Gastrocnemius medialis (tissue), 4 donors: ENCODE results near the gene CLVS2. TPM values are rescaled to one million over a fixed set of nuclear protein-coding genes. Genes with fewer than 3 reads are reported as not detected.

ENCODE experiments used
- ATAC-seq, 2 donors: fragments of 150-250 bp; one replicate each; pipeline ENCODE4 v1.9.1; 2016
- DNase-seq, 2 donors: peaks; one replicate each; pipeline ENCODE4 v3.0.0-alpha.2; 2019
- H3K27ac ChIP-seq, 4 donors: fragments of 200-600 bp; sonication (generic); 1 replicate in 1 of 4; 2 replicates in 3 of 4; pipeline ENCODE4 v1.5.1; 2016 to 2018; ENCODE audit warnings: mild to moderate bottlenecking in 2 of 4, moderate library complexity in 1 of 4
- H3K27me3 ChIP-seq, 3 donors: fragments of 200-600 bp; sonication (generic) in 2 of 3; 1 replicate in 1 of 3; 2 replicates in 2 of 3; pipeline versions ENCODE4 v1.5.1 to v1.6.0; 2016 to 2019; ENCODE audit warnings: mild to moderate bottlenecking in 1 of 3, moderate library complexity in 1 of 3
- H3K36me3 ChIP-seq, 2 donors: fragments of 200-600 bp; sonication (generic) in 1 of 2; one replicate each; pipeline ENCODE4 v1.5.1; 2017 to 2018
- H3K4me1 ChIP-seq, 2 donors: fragments of 200-600 bp; sonication (generic) in 1 of 2; one replicate each; pipeline ENCODE4 v1.5.1; 2016 to 2017; ENCODE audit warnings: mild to moderate bottlenecking in 2 of 2
- H3K4me3 ChIP-seq, 4 donors: fragments of 200-600 bp; sonication (generic) in 3 of 4; 1 replicate in 1 of 4; 2 replicates in 3 of 4; pipeline ENCODE4 v1.5.1; 2016 to 2019; ENCODE audit warnings: mild to moderate bottlenecking in 2 of 4
- H3K9me3 ChIP-seq, 3 donors: fragments of 200-600 bp; sonication (generic) in 2 of 3; 1 replicate in 1 of 3; 2 replicates in 2 of 3; pipeline ENCODE4 v1.5.1; 2016 to 2019
- CTCF ChIP-seq, 5 experiments: fragments of 450-650 bp in 3 of 5; fragments of 200-600 bp in 2 of 5; sonication (generic) in 2 of 5; IDR thresholded peaks in 4 of 5; conservative IDR thresholded peaks in 1 of 5; 1 replicate in 4 of 5; 2 replicates in 1 of 5; pipeline ENCODE4 v1.5.1; 2016 to 2019; ENCODE audit warnings: antibody characterized with exemption in 5 of 5, mild to moderate bottlenecking in 3 of 5, moderate library complexity in 3 of 5
- POLR2A ChIP-seq, 2 donors: fragments of 450-650 bp; IDR thresholded peaks; one replicate each; pipeline ENCODE4 v1.6.1; 2017; ENCODE audit warnings: antibody characterized with exemption in 2 of 2, mild to moderate bottlenecking in 2 of 2, moderate library complexity in 2 of 2
- in situ Hi-C, 4 donors: fragments of 200-750 bp; cut with MboI; loops; one replicate each; pipeline versions ENCODE4 v1.15.0 to v1.8.0; 2017; ENCODE audit warnings: low sequenced_read_pairs in 4 of 4
- intact Hi-C: fragments of 100-400 bp; cut with DNase I; formaldehyde crosslinking; loops from one replicate; pipeline ENCODE4 v1.15.1; 2023; ENCODE audit warnings: low total_unique reads
- total RNA-seq, 4 donors: library from RNA; depleted of rRNA; stranded (reverse); fragments of >200 nt; gene quantifications; one replicate each; pipeline versions ENCODE4 v1.1.0 to v1.2.3, GENCODE V29; 2016

Gene CLVS2
- total RNA-seq, 4 donors from 2014 or later: 0.20 to 0.88 (median 0.61) TPM

GRCh38 chr6:122994256-122994655, 1.8 kb upstream of the CLVS2 start:
- no peak for TF ChIP-seq CTCF (IDR thresholded peaks at IDR 0.05 in 4 of 5, conservative IDR thresholded peaks at IDR 0.05 in 1 of 5)
- TF ChIP-seq POLR2A (IDR thresholded peaks at IDR 0.05): no peak
- Histone ChIP-seq H3K27ac (no peak overlapping the region), H3K27me3 (peaks cover 48 to 58% (median 51%) of the 10 kb centered on the region in 3 donors), H3K4me3 (no peak overlapping the region), H3K9me3 (no peaks in the 10 kb centered on the region), H3K4me1 (peaks cover 0 to 9% of the 10 kb centered on the region in 2 donors), H3K36me3 (no peaks in the 10 kb centered on the region)
- ATAC-seq: no peak
- intact Hi-C loops (no loop called here), in situ Hi-C loops (no loop called here)
- DNase-seq: no peak

GRCh38 chr6:122996794-122997505, 915 bp downstream of the CLVS2 start:
- no peak for ATAC-seq
- in situ Hi-C loops (no loop called here), intact Hi-C loops (no loop called here)
- no peaks in the 10 kb centered on the region for H3K9me3 ChIP-seq
- no peak overlapping the region for H3K27ac ChIP-seq
- no peaks in the 10 kb centered on the region for H3K36me3 ChIP-seq
- TF ChIP-seq CTCF (IDR thresholded peaks at IDR 0.05 in 4 of 5, conservative IDR thresholded peaks at IDR 0.05 in 1 of 5) (no peak), POLR2A (IDR thresholded peaks at IDR 0.05) (no peak)
- H3K27me3 ChIP-seq: peaks cover 48 to 56% (median 53%) of the 10 kb centered on the region in 3 donors
- DNase-seq: no peak
- H3K4me1 ChIP-seq: peaks cover 0 to 9% of the 10 kb centered on the region in 2 donors
- H3K4me3 ChIP-seq: peak overlapping the region; percentile 44 to 61 (median 56)

GRCh38 chr6:122997541-122998150, 1.6 kb downstream of the CLVS2 start:
- DNase-seq (no peak), ATAC-seq (no peak)
- Histone ChIP-seq H3K27ac (no peak overlapping the region), H3K36me3 (no peaks in the 10 kb centered on the region), H3K4me3 (peak overlapping the region in 1 of 4 donors; percentile 59), H3K27me3 (peaks cover 48 to 53% (median 50%) of the 10 kb centered on the region in 3 donors), H3K4me1 (peaks cover 0 to 9% of the 10 kb centered on the region in 2 donors), H3K9me3 (no peaks in the 10 kb centered on the region)
- in situ Hi-C loops: no loop called here
- no peak for TF ChIP-seq CTCF (IDR thresholded peaks at IDR 0.05 in 4 of 5, conservative IDR thresholded peaks at IDR 0.05 in 1 of 5)
- TF ChIP-seq POLR2A (IDR thresholded peaks at IDR 0.05): no peak
- intact Hi-C loops: no loop called here

- TF ChIP-seq POLR2A (IDR thresholded peaks at IDR 0.05): no peak
- TF ChIP-seq CTCF (IDR thresholded peaks at IDR 0.05 in 4 of 5, conservative IDR thresholded peaks at IDR 0.05 in 1 of 5): no peak
- in situ Hi-C loops (no loop called here), intact Hi-C loops (no loop called here)
- Histone ChIP-seq H3K27me3 (peaks cover 44 to 47% (median 46%) of the 10 kb centered on the region in 3 donors), H3K4me3 (no peak overlapping the region), H3K4me1 (peaks cover 0 to 9% of the 10 kb centered on the region in 2 donors), H3K27ac (no peak overlapping the region), H3K9me3 (no peaks in the 10 kb centered on the region), H3K36me3 (no peaks in the 10 kb centered on the region)
- DNase-seq (no peak), ATAC-seq (no peak)
Measured at GRCh38 chr6:122998403-122998975, 2.5 kb downstream of the CLVS2 start.
